Breast epithelium (tissue), 3 donors: ENCODE data around the gene FLVCR1.

Experiments
- CTCF ChIP-seq, 3 donors: fragments of 450-650 bp; IDR thresholded peaks; one replicate each; pipeline ENCODE4 v1.5.1; 2016 to 2017; ENCODE audit warnings: antibody characterized with exemption in 3 of 3, mild to moderate bottlenecking in 3 of 3, moderate library complexity in 3 of 3
- POLR2A ChIP-seq: fragments of 450-650 bp; IDR thresholded peaks from one replicate; pipeline ENCODE4 v1.6.1; 2016; ENCODE audit warnings: antibody characterized with exemption, mild to moderate bottlenecking, moderate library complexity
- POLR2AphosphoS5 ChIP-seq, 3 donors: sonication (generic); formaldehyde crosslinking; IDR thresholded peaks; one replicate each; pipeline ENCODE4 v1.6.1; 2017; ENCODE audit warnings: antibody characterized with exemption in 3 of 3

- no peak for TF ChIP-seq CTCF (IDR thresholded peaks at IDR 0.05)
- no peak for TF ChIP-seq POLR2AphosphoS5 (IDR thresholded peaks at IDR 0.05)
- TF ChIP-seq POLR2A: no peak
Measured at GRCh38 chr1:212941452-212941851, 83.4 kb downstream of the FLVCR1 start.
